Sigmoid colon (tissue), 4 donors: ENCODE data around the gene RAC2.

ENCODE experiments used
- CTCF ChIP-seq, 4 experiments: fragments of 450-650 bp in 3 of 4; fragments of 200-600 bp in 1 of 4; IDR thresholded peaks; one replicate each; pipeline ENCODE4 v1.5.1; 2016 to 2019; ENCODE audit warnings: antibody characterized with exemption in 4 of 4, mild to moderate bottlenecking in 3 of 4, moderate library complexity in 2 of 4
- EP300 ChIP-seq, 4 donors: sonication (generic); formaldehyde crosslinking; IDR thresholded peaks; one replicate each; pipeline ENCODE4 v1.6.1; 2017; ENCODE audit warnings: antibody characterized with exemption in 4 of 4
- POLR2A ChIP-seq, 2 donors: fragments of 450-650 bp; IDR thresholded peaks; one replicate each; pipeline ENCODE4 v1.6.1; 2016; ENCODE audit warnings: antibody characterized with exemption in 2 of 2, mild to moderate bottlenecking in 2 of 2, moderate library complexity in 2 of 2
- POLR2AphosphoS5 ChIP-seq, 4 donors: sonication (generic); formaldehyde crosslinking; IDR thresholded peaks; one replicate each; pipeline ENCODE4 v1.6.1; 2017; ENCODE audit warnings: antibody characterized with exemption in 4 of 4

DNA sequence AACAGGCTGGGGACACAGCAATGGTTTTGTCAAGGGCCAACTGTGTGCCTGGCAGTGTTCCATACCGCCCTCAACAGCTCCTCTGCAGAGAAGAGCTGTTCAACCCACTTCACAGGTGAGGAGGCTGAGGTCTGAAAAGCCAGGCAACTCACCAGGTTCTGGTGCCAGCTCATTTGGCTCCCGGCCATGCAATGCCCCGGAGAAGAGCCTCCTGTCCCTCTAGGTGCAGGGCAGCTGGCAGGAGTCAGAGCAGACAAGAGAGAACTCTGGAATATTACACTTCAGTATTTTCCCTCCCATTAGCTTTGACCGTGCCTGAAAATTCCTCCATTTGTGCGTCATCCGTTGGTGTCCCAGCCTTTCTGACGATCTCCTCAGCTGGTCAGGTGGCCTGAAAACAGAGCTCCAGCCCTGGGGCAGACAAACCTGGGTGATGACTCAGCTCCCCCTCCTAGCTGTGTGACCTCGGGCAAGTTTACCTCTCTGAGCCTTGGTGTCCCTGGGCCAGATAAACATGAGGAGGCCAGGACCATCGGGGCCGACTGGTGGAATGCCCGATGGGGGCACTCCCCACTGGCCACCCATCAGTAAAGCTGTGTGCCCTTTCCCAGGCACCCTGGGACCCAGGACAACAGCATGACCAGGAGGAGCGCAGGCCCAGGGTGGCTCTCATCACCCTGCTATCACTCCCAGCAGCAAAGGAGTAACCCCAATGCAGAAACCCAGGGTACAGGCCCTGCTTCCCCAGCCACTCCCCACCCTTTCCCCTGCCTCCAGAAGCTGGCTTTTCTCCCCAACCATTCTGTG is 46.4 kb downstream of the RAC2 start:
- TF ChIP-seq CTCF (IDR thresholded peaks at IDR 0.05) (no peak), EP300 (IDR thresholded peaks at IDR 0.05) (peak in 2 of 4 donors; percentile 38 to 72), POLR2AphosphoS5 (IDR thresholded peaks at IDR 0.05) (peak in 1 of 4 donors; percentile 71), POLR2A (IDR thresholded peaks at IDR 0.05) (no peak)
